Mesenchymal stem cell (in vitro differentiated cells and primary cell): Measurements from ENCODE around the gene LILRA2.

ENCODE experiments used
- DNase-seq: peaks from one replicate; pipeline ENCODE4 v3.0.0-alpha.2; 2013
- H2AFZ ChIP-seq: one replicate; pipeline ENCODE4 v1.6.1; 2013; ENCODE audit warnings: low read depth, mild to moderate bottlenecking, control low read depth, inconsistent platforms, low read length, moderate library complexity
- H2AK5ac ChIP-seq: 2 replicates; pipeline ENCODE4 v1.6.1; 2013; ENCODE audit warnings: low read length, moderate library complexity, mild to moderate bottlenecking, inconsistent platforms; ENCODE audit not compliant: severe bottlenecking
- H2BK120ac ChIP-seq: one replicate; pipeline ENCODE4 v1.6.1; 2013; ENCODE audit warnings: low read depth, mild to moderate bottlenecking, inconsistent platforms, low read length, moderate library complexity
- H2BK12ac ChIP-seq, 2 experiments: one replicate each; pipeline ENCODE4 v1.6.1; 2013; ENCODE audit warnings: inconsistent platforms in 2 of 2, low read length in 2 of 2, mild to moderate bottlenecking in 2 of 2, moderate library complexity in 2 of 2, control low read depth in 1 of 2
- H2BK15ac ChIP-seq: one replicate; pipeline ENCODE4 v1.6.1; 2013; ENCODE audit warnings: mild to moderate bottlenecking, low read depth, inconsistent platforms; ENCODE audit not compliant: poor library complexity, severe bottlenecking
- H2BK5ac ChIP-seq: 2 replicates; pipeline ENCODE4 v1.6.1; 2013; ENCODE audit warnings: low read depth, mild to moderate bottlenecking, low read length, control low read depth, inconsistent platforms; ENCODE audit not compliant: poor library complexity, severe bottlenecking
- H3K14ac ChIP-seq, 2 experiments: one replicate each; pipeline ENCODE4 v1.6.1; 2013; ENCODE audit warnings: inconsistent platforms in 2 of 2, low read length in 2 of 2, control low read depth in 1 of 2, mild to moderate bottlenecking in 1 of 2, moderate library complexity in 1 of 2
- H3K18ac ChIP-seq, 2 experiments: one replicate each; pipeline ENCODE4 v1.6.1; 2013; ENCODE audit warnings: inconsistent platforms in 2 of 2, low read length in 2 of 2, control low read depth in 1 of 2, low read depth in 1 of 2, mild to moderate bottlenecking in 1 of 2
- H3K23ac ChIP-seq, 2 experiments: one replicate each; pipeline ENCODE4 v1.6.1; 2013; ENCODE audit warnings: inconsistent platforms in 2 of 2, low read length in 2 of 2, mild to moderate bottlenecking in 2 of 2, moderate library complexity in 2 of 2, control low read depth in 1 of 2
- H3K27ac ChIP-seq: 2 replicates; pipeline ENCODE4 v1.5.1; 2013; ENCODE audit warnings: mild to moderate bottlenecking, moderate library complexity, low read length, control low read depth, inconsistent platforms; ENCODE audit not compliant: poor library complexity, severe bottlenecking
- H3K27me3 ChIP-seq, 2 experiments: 2 replicates each; pipeline versions ENCODE4 v1.6.1 to v1.7.0; 2013; ENCODE audit warnings: low read length in 2 of 2, mild to moderate bottlenecking in 2 of 2, moderate library complexity in 2 of 2, control low read depth in 1 of 2, inconsistent platforms in 1 of 2; ENCODE audit not compliant: control insufficient read depth in 1 of 2, insufficient read depth in 1 of 2
- H3K36me3 ChIP-seq, 2 experiments: 2 replicates each; pipeline versions ENCODE4 v1.6.1 to v1.7.0; 2013; ENCODE audit warnings: low read length in 2 of 2, control low read depth in 1 of 2, inconsistent platforms in 1 of 2, low read depth in 1 of 2, mild to moderate bottlenecking in 1 of 2; ENCODE audit not compliant: insufficient read depth in 2 of 2, control insufficient read depth in 1 of 2
- H3K4ac ChIP-seq, 2 experiments: one replicate each; pipeline ENCODE4 v1.6.1; 2013; ENCODE audit warnings: inconsistent platforms in 2 of 2, low read length in 2 of 2, mild to moderate bottlenecking in 2 of 2, moderate library complexity in 2 of 2, control low read depth in 1 of 2, low read depth in 1 of 2
- H3K4me1 ChIP-seq: 2 replicates; pipeline ENCODE4 v1.6.1; 2013; ENCODE audit warnings: low read depth, low read length, control low read depth; ENCODE audit not compliant: control insufficient read depth, insufficient read depth
- H3K4me2 ChIP-seq: 2 replicates; pipeline ENCODE4 v1.6.1; 2013; ENCODE audit warnings: low read length, mild to moderate bottlenecking, inconsistent platforms; ENCODE audit not compliant: poor library complexity, severe bottlenecking
- H3K4me3 ChIP-seq, 2 experiments: 2 replicates each; pipeline versions ENCODE4 v1.5.1 to v1.7.0; 2013; ENCODE audit warnings: low read length in 2 of 2, mild to moderate bottlenecking in 2 of 2, control low read depth in 1 of 2, low read depth in 1 of 2; ENCODE audit not compliant: insufficient read depth in 1 of 2
- H3K79me1 ChIP-seq: replicated peaks from 2 replicates; pipeline ENCODE4 v1.6.1; 2013; ENCODE audit warnings: mild to moderate bottlenecking, control low read depth, low read length, inconsistent platforms; ENCODE audit not compliant: poor library complexity, severe bottlenecking
- H3K9ac ChIP-seq: 2 replicates; pipeline ENCODE4 v1.7.0; 2013; ENCODE audit warnings: mild to moderate bottlenecking, low read length, moderate library complexity
- H3K9me3 ChIP-seq: 2 replicates; pipeline ENCODE4 v1.7.0; 2013; ENCODE audit warnings: mild to moderate bottlenecking, low read length; ENCODE audit not compliant: control insufficient read depth
- H4K8ac ChIP-seq: one replicate; pipeline ENCODE4 v1.6.1; 2013; ENCODE audit warnings: inconsistent platforms, mild to moderate bottlenecking, low read length, moderate library complexity
- H4K91ac ChIP-seq: one replicate; pipeline ENCODE4 v1.6.1; 2013; ENCODE audit warnings: mild to moderate bottlenecking, low read length, inconsistent platforms
- WGBS: methylation state at CpG from one replicate; pipeline ENCODE4 v1.1.7; 2013; ENCODE audit warnings: mixed read lengths; 5-methylcytosine and 5-hydroxymethylcytosine counted together

Gene LILRA2

GRCh38 chr19:54607785-54608150 is 34.2 kb downstream of the LILRA2 start:
- no peak overlapping the region for H2BK5ac ChIP-seq
- DNase-seq = no peak
- 66% methylated on average over 3 of the region's 5 CpGs for WGBS
- H3K4me2 ChIP-seq = no peak overlapping the region
- H3K14ac ChIP-seq = no peak overlapping the region
- no peak overlapping the region for H2AK5ac ChIP-seq
- no peak overlapping the region for H3K4me3 ChIP-seq
- H3K9me3 ChIP-seq = peaks cover 22% of the 10 kb centered on the region
- H4K91ac ChIP-seq = no peak overlapping the region
- no peak overlapping the region for H3K9ac ChIP-seq
- no peak overlapping the region for H3K4ac ChIP-seq
- H2BK15ac ChIP-seq = no peak overlapping the region
- H3K79me1 ChIP-seq = no peaks in the 10 kb centered on the region
- H3K27me3 ChIP-seq = no peaks in the 10 kb centered on the region
- H2AFZ ChIP-seq = no peak overlapping the region
- no peaks in the 10 kb centered on the region for H3K36me3 ChIP-seq
- no peak overlapping the region for H3K18ac ChIP-seq
- H3K4me1 ChIP-seq = no peaks in the 10 kb centered on the region
- no peak overlapping the region for H2BK12ac ChIP-seq
- no peak overlapping the region for H3K23ac ChIP-seq
- H2BK120ac ChIP-seq = no peak overlapping the region
- no peak overlapping the region for H3K27ac ChIP-seq
- no peak overlapping the region for H4K8ac ChIP-seq

GRCh38 chr19:54608205-54608604 is 34.6 kb downstream of the LILRA2 start:
- H3K4me3 ChIP-seq = no peak overlapping the region
- H2BK120ac ChIP-seq = no peak overlapping the region
- no peak overlapping the region for H3K4me2 ChIP-seq
- H3K36me3 ChIP-seq = no peaks in the 10 kb centered on the region
- H3K27me3 ChIP-seq = no peaks in the 10 kb centered on the region
- H2AK5ac ChIP-seq = no peak overlapping the region
- no peak overlapping the region for H3K14ac ChIP-seq
- no peaks in the 10 kb centered on the region for H3K4me1 ChIP-seq
- no peak overlapping the region for H2BK12ac ChIP-seq
- H4K8ac ChIP-seq = no peak overlapping the region
- peaks cover 22% of the 10 kb centered on the region for H3K9me3 ChIP-seq
- H2BK15ac ChIP-seq = no peak overlapping the region
- no peak overlapping the region for H3K18ac ChIP-seq
- 67% methylated on average over 7 of the region's 7 CpGs for WGBS
- H3K27ac ChIP-seq = no peak overlapping the region
- H3K9ac ChIP-seq = no peak overlapping the region
- no peak overlapping the region for H2BK5ac ChIP-seq
- H3K79me1 ChIP-seq = no peaks in the 10 kb centered on the region
- no peak for DNase-seq
- H3K4ac ChIP-seq = no peak overlapping the region
- no peak overlapping the region for H4K91ac ChIP-seq
- H2AFZ ChIP-seq = no peak overlapping the region
- H3K23ac ChIP-seq = no peak overlapping the region

GRCh38 chr19:54608792-54609191 is 35.2 kb downstream of the LILRA2 start:
- Histone ChIP-seq H3K36me3 (no peaks in the 10 kb centered on the region), H3K27ac (no peak overlapping the region), H3K14ac (no peak overlapping the region), H2BK15ac (no peak overlapping the region), H2BK12ac (no peak overlapping the region), H4K91ac (no peak overlapping the region), H3K9ac (no peak overlapping the region), H3K4me3 (no peak overlapping the region), H3K4me2 (no peak overlapping the region), H2BK120ac (no peak overlapping the region), H3K23ac (no peak overlapping the region), H3K27me3 (no peaks in the 10 kb centered on the region), H2BK5ac (no peak overlapping the region), H3K79me1 (no peaks in the 10 kb centered on the region), H3K4me1 (no peaks in the 10 kb centered on the region), H2AK5ac (no peak overlapping the region), H3K9me3 (peaks cover 24% of the 10 kb centered on the region), H3K4ac (no peak overlapping the region), H4K8ac (no peak overlapping the region), H3K18ac (no peak overlapping the region), H2AFZ (no peak overlapping the region)
- no peak for DNase-seq
- 69% methylated on average over 15 of the region's 15 CpGs for WGBS

GRCh38 chr19:54609356-54609791 is 35.8 kb downstream of the LILRA2 start:
- Histone ChIP-seq H2BK5ac (no peak overlapping the region), H3K4ac (no peak overlapping the region), H3K36me3 (no peaks in the 10 kb centered on the region), H3K9me3 (peaks cover 21% of the 10 kb centered on the region), H4K91ac (no peak overlapping the region), H3K27me3 (no peaks in the 10 kb centered on the region), H2BK15ac (no peak overlapping the region), H4K8ac (no peak overlapping the region), H3K9ac (no peak overlapping the region), H3K23ac (no peak overlapping the region), H3K4me1 (no peaks in the 10 kb centered on the region), H2BK12ac (no peak overlapping the region), H2BK120ac (no peak overlapping the region), H2AFZ (no peak overlapping the region), H3K4me2 (no peak overlapping the region), H2AK5ac (no peak overlapping the region), H3K14ac (no peak overlapping the region), H3K27ac (no peak overlapping the region), H3K4me3 (no peak overlapping the region), H3K79me1 (no peaks in the 10 kb centered on the region), H3K18ac (no peak overlapping the region)
- no peak for DNase-seq
- 85% methylated on average over 26 of the region's 26 CpGs for WGBS
